Adipocyte (in vitro differentiated cells): Measurements from ENCODE around the gene BNIP2.
"Not testable (repeated sequence)": the region's sequence is repeated elsewhere in the genome, so short reads cannot be mapped to it uniquely, and the experiment has no call there.

Source experiments
- DNase-seq: peaks from one replicate; pipeline ENCODE4 v3.0.0-alpha.2; 2015; ENCODE audit warnings: low read depth
- H3K27me3 ChIP-seq: replicated peaks from 2 replicates; pipeline ENCODE4 v1.7.0; 2013; ENCODE audit warnings: mild to moderate bottlenecking, low read length, moderate library complexity; ENCODE audit not compliant: control insufficient read depth, insufficient read depth
- H3K36me3 ChIP-seq: 2 replicates; pipeline ENCODE4 v1.7.0; 2013; ENCODE audit warnings: low read length, mild to moderate bottlenecking, moderate library complexity; ENCODE audit not compliant: control insufficient read depth, insufficient read depth, severe bottlenecking
- H3K4me1 ChIP-seq: 2 replicates; pipeline ENCODE4 v1.7.0; 2013; ENCODE audit warnings: mild to moderate bottlenecking, low read length, moderate library complexity; ENCODE audit not compliant: control insufficient read depth, insufficient read depth
- H3K4me3 ChIP-seq: 2 replicates; pipeline ENCODE4 v1.7.0; 2013; ENCODE audit warnings: mild to moderate bottlenecking, low read length, moderate library complexity
- H3K9ac ChIP-seq: 2 replicates; pipeline ENCODE4 v1.7.0; 2013; ENCODE audit warnings: mild to moderate bottlenecking, low read length, moderate library complexity
- H3K9me3 ChIP-seq: 2 replicates; pipeline ENCODE4 v1.7.0; 2013; ENCODE audit warnings: mild to moderate bottlenecking, low read length, moderate library complexity; ENCODE audit not compliant: control insufficient read depth

BNIP2 gene

GRCh38 chr15:59703979-59704796 is 15.1 kb upstream of the BNIP2 start:
- Histone ChIP-seq H3K4me1 (no peaks in the 10 kb centered on the region), H3K36me3 (no peaks in the 10 kb centered on the region), H3K9ac (no peak overlapping the region), H3K4me3 (no peak overlapping the region), H3K27me3 (no peaks in the 10 kb centered on the region), H3K9me3 (peaks cover 9% of the 10 kb centered on the region)
- DNase-seq, result peak; percentile 84

- Histone ChIP-seq H3K9me3 (peaks cover 2% of the 10 kb centered on the region), H3K36me3 (no peaks in the 10 kb centered on the region), H3K9ac (no peak overlapping the region), H3K4me3 (no peak overlapping the region), H3K27me3 (no peaks in the 10 kb centered on the region), H3K4me1 (no peaks in the 10 kb centered on the region)
- no peak for DNase-seq
These were observed 13.2 kb upstream of the BNIP2 start for GRCh38 chr15:59702351-59702750.

GRCh38 chr15:59701880-59702279 is 12.8 kb upstream of the BNIP2 start:
- DNase-seq, result no peak
- H3K36me3 ChIP-seq, result no peaks in the 10 kb centered on the region
- no peaks in the 10 kb centered on the region for H3K27me3 ChIP-seq
- no peaks in the 10 kb centered on the region for H3K9me3 ChIP-seq
- no peak overlapping the region for H3K4me3 ChIP-seq
- H3K9ac ChIP-seq, result no peak overlapping the region
- no peaks in the 10 kb centered on the region for H3K4me1 ChIP-seq

GRCh38 chr15:59699810-59700431 is 10.8 kb upstream of the BNIP2 start:
- DNase-seq, result no peak
- H3K9ac ChIP-seq, result no peak overlapping the region
- no peaks in the 10 kb centered on the region for H3K4me1 ChIP-seq
- no peaks in the 10 kb centered on the region for H3K9me3 ChIP-seq
- no peaks in the 10 kb centered on the region for H3K36me3 ChIP-seq
- no peaks in the 10 kb centered on the region for H3K27me3 ChIP-seq
- H3K4me3 ChIP-seq, result no peak overlapping the region

GRCh38 chr15:59698065-59698464 is 8.9 kb upstream of the BNIP2 start:
- H3K4me3 ChIP-seq, H3K27me3 ChIP-seq, H3K9me3 ChIP-seq, H3K9ac ChIP-seq, H3K36me3 ChIP-seq, H3K4me1 ChIP-seq, DNase-seq: not testable (repeated sequence)

GRCh38 chr15:59696332-59696731 is 7.2 kb upstream of the BNIP2 start:
- Histone ChIP-seq H3K9ac (no peak overlapping the region), H3K36me3 (no peaks in the 10 kb centered on the region), H3K9me3 (no peaks in the 10 kb centered on the region), H3K27me3 (no peaks in the 10 kb centered on the region), H3K4me3 (no peak overlapping the region), H3K4me1 (no peaks in the 10 kb centered on the region)
- DNase-seq, result no peak

- Histone ChIP-seq H3K27me3 (no peaks in the 10 kb centered on the region), H3K9me3 (no peaks in the 10 kb centered on the region), H3K9ac (no peak overlapping the region), H3K4me3 (no peak overlapping the region), H3K36me3 (no peaks in the 10 kb centered on the region), H3K4me1 (peaks cover 6% of the 10 kb centered on the region)
- DNase-seq, result no peak
These were observed 5.7 kb upstream of the BNIP2 start for GRCh38 chr15:59694779-59695178.

GRCh38 chr15:59691194-59691805 is 2.2 kb upstream of the BNIP2 start:
- H3K36me3 ChIP-seq, result no peaks in the 10 kb centered on the region
- no peak overlapping the region for H3K9ac ChIP-seq
- H3K4me3 ChIP-seq, result no peak overlapping the region
- H3K4me1 ChIP-seq, result peaks cover 22% of the 10 kb centered on the region
- peak; percentile 84 for DNase-seq
- H3K9me3 ChIP-seq, result no peaks in the 10 kb centered on the region
- no peaks in the 10 kb centered on the region for H3K27me3 ChIP-seq

GRCh38 chr15:59689626-59690236 is 611 bp upstream of the BNIP2 start:
- DNase-seq, result peak; percentile 77
- H3K9ac ChIP-seq, result peak overlapping the region; percentile 98

GRCh38 chr15:59688423-59688781 is 718 bp downstream of the BNIP2 start:
- peak; percentile 85 for DNase-seq
- H3K4me1 ChIP-seq, result peaks cover 34% of the 10 kb centered on the region
- peak overlapping the region; percentile 98 for H3K9ac ChIP-seq
- H3K36me3 ChIP-seq, result no peaks in the 10 kb centered on the region
- H3K27me3 ChIP-seq, result no peaks in the 10 kb centered on the region
- peak overlapping the region; percentile 94 for H3K4me3 ChIP-seq
- H3K9me3 ChIP-seq, result no peaks in the 10 kb centered on the region

More at GRCh38 chr15:59689626-59690236, 611 bp upstream of the BNIP2 start:
- H3K4me1 ChIP-seq, result peaks cover 34% of the 10 kb centered on the region
- H3K36me3 ChIP-seq, result no peaks in the 10 kb centered on the region
- H3K4me3 ChIP-seq, result peak overlapping the region; percentile 94
- no peaks in the 10 kb centered on the region for H3K9me3 ChIP-seq
- no peaks in the 10 kb centered on the region for H3K27me3 ChIP-seq

GRCh38 chr15:59687836-59688235 is 1.3 kb downstream of the BNIP2 start:
- H3K9me3 ChIP-seq, result no peaks in the 10 kb centered on the region
- DNase-seq, result peak; percentile 50
- H3K4me3 ChIP-seq, result peak overlapping the region; percentile 94
- H3K4me1 ChIP-seq, result peaks cover 34% of the 10 kb centered on the region
- no peaks in the 10 kb centered on the region for H3K36me3 ChIP-seq
- H3K27me3 ChIP-seq, result no peaks in the 10 kb centered on the region
- H3K9ac ChIP-seq, result peak overlapping the region; percentile 98
